ENCODE measurements around the gene IQSEC3.

The IQSEC3 gene

GRCh38 chr12:135138-135537 lies 68.6 kb downstream of the IQSEC3 start:
- no peak for TF ChIP-seq CTCF (conservative IDR thresholded peaks at IDR 0.05; ENCODE audit: low read length)
- no peak for DNase-seq (ENCODE audit: low read depth)
- H3K4me3 ChIP-seq (ENCODE audit: low read length): no peak overlapping the region

DNA sequence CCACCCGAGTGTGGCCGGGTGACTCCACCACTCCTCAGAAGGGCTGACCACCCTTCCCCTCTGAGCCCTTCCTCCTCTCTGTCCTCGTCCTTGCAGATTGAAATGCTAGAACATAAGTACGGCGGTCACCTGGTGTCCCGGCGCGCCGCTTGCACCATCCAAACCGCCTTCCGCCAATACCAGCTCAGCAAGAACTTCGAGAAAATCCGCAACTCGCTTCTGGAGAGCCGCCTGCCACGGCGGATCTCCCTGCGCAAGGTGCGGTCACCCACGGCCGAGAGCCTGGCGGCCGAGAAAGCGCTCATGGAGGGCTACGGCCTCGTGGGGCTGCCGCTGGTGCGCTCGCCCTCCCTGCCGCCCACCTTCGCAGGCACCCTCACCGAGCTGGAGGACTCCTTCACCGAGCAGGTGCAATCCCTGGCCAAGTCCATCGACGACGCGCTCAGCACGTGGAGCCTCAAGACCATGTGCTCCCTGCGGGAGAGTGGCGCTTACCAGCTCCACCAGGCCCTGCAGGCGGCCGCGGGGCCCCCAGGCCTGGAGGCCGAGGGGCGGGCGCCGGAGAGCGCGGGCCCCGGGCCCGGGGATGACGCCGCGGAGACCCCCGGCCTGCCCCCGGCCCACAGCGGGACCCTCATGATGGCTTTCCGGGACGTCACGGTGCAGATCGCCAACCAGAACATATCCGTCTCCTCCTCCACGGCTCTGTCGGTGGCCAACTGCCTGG lies 71.8 kb downstream of the IQSEC3 start:
- no peak overlapping the region for H3K4me3 ChIP-seq (ENCODE audit: low read length)
- DNase-seq (ENCODE audit: low read depth): no peak
- TF ChIP-seq CTCF (conservative IDR thresholded peaks at IDR 0.05; ENCODE audit: low read length): no peak

GRCh38 chr12:138898-139534 lies 72.4 kb downstream of the IQSEC3 start:
- no peak overlapping the region for H3K4me3 ChIP-seq (ENCODE audit: low read length)
- TF ChIP-seq CTCF (conservative IDR thresholded peaks at IDR 0.05; ENCODE audit: low read length): no peak
- DNase-seq (ENCODE audit: low read depth): peak; percentile 10

GRCh38 chr12:139585-139984 lies 73.0 kb downstream of the IQSEC3 start:
- DNase-seq (ENCODE audit: low read depth): no peak
- no peak overlapping the region for H3K4me3 ChIP-seq (ENCODE audit: low read length)
- TF ChIP-seq CTCF (conservative IDR thresholded peaks at IDR 0.05; ENCODE audit: low read length): no peak

- TF ChIP-seq CTCF (conservative IDR thresholded peaks at IDR 0.05; ENCODE audit: low read length): no peak
- H3K4me3 ChIP-seq (ENCODE audit: low read length): no peak overlapping the region
Measured at GRCh38 chr12:140162-140561, 73.6 kb downstream of the IQSEC3 start.

DNA sequence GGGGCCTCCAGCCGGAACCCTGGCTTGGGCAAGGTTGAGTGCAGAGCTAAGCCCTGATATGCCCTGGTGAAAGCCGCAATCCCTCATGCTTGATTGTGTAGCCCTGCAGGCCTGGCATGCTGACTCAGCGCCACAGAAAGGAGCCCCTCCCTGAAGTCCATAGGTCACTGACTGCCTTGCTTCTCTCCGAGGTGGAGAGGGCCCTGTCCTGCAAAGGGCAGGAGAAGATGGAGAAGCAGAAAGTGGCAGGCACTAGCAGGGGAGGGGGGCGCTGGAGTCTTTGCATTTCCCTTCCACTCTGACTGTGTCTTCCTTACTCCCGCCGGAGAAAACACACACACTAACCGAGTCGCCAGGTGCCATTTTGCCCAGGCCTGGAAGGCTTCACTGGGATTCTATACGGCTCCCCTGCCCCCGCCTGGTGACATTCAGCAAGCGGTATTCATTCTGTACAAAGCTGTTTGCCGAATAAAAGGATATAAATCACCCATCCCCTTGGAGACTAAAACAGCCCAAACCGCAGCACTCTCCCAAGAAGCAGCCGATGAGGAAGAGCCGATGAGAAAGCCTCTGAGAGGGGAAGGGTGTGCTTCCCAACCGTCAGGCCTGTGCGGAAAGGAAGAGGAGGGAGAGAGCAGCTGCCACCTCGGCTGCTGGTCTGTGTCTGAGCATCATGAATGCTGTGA lies 77.5 kb downstream of the IQSEC3 start:
- H3K4me3 ChIP-seq (ENCODE audit: low read length): no peak overlapping the region
- DNase-seq (ENCODE audit: low read depth): peak; percentile 35
- TF ChIP-seq CTCF (conservative IDR thresholded peaks at IDR 0.05; ENCODE audit: low read length): no peak

More at GRCh38 chr12:140162-140561, 73.6 kb downstream of the IQSEC3 start:
- no peak for DNase-seq (ENCODE audit: low read depth)

Measured in AG10803 (cell line).